Body of pancreas (tissue), 4 donors: Measurements from ENCODE around the gene SPAG7. TPM values are rescaled to one million over a fixed set of nuclear protein-coding genes. Genes with fewer than 3 reads are reported as not detected.
A peak's percentile ranks its signal among the peaks of the same experiment; 100 is the strongest.

Source experiments
- ATAC-seq: fragments of 150-250 bp; one replicate; pipeline ENCODE4 v1.9.1; 2016
- DNase-seq, 4 donors: peaks; one replicate each; pipeline ENCODE4 v3.0.0-alpha.2; 2019
- H3K27ac ChIP-seq, 4 donors: fragments of 200-600 bp; sonication (generic); 1 replicate in 3 of 4; 2 replicates in 1 of 4; pipeline versions ENCODE4 v1.5.1 to v1.6.1; 2016 to 2019; ENCODE audit warnings: mild to moderate bottlenecking in 1 of 4, mixed read lengths in 1 of 4, moderate library complexity in 1 of 4
- H3K27me3 ChIP-seq, 2 donors: fragments of 200-600 bp; sonication (generic); one replicate each; pipeline ENCODE4 v1.6.0; 2016; ENCODE audit warnings: mild to moderate bottlenecking in 1 of 2
- H3K36me3 ChIP-seq, 2 donors: fragments of 200-600 bp; sonication (generic); replicated peaks in 1 of 2; 2 replicates each; pipeline ENCODE4 v1.5.1; 2016; ENCODE audit warnings: low read depth in 2 of 2; ENCODE audit not compliant: insufficient read depth in 1 of 2
- H3K4me1 ChIP-seq: fragments of 200-600 bp; sonication (generic); one replicate; pipeline ENCODE4 v1.6.0; 2016
- H3K4me3 ChIP-seq, 2 donors: fragments of 200-600 bp; sonication (generic); 1 replicate in 1 of 2; 2 replicates in 1 of 2; pipeline ENCODE4 v1.5.1; 2016 to 2019
- H3K9me3 ChIP-seq, 3 donors: fragments of 200-600 bp; sonication (generic); 1 replicate in 2 of 3; 2 replicates in 1 of 3; pipeline ENCODE4 v1.5.1; 2016
- CTCF ChIP-seq, 7 experiments: fragments of 450-650 bp in 4 of 7; fragments of 200-600 bp in 3 of 7; sonication (generic) in 3 of 7; IDR thresholded peaks; one replicate each; pipeline ENCODE4 v1.5.1; 2016 to 2019; ENCODE audit warnings: antibody characterized with exemption in 7 of 7
- POLR2A ChIP-seq, 3 donors: fragments of 450-650 bp; IDR thresholded peaks; one replicate each; pipeline ENCODE4 v1.6.1; 2016; ENCODE audit warnings: antibody characterized with exemption in 3 of 3, mild to moderate bottlenecking in 2 of 3
- WGBS, 2 donors: methylation state at CpG; one replicate each; pipeline ENCODE4 v1.1.5; 2017; 5-methylcytosine and 5-hydroxymethylcytosine counted together
- intact Hi-C: fragments of 100-400 bp; cut with DNase I; formaldehyde crosslinking; loops from one replicate; pipeline ENCODE4 v1.15.1; 2023
- total RNA-seq, 2 donors: library from RNA; depleted of rRNA; stranded (reverse); fragments of >200 nt; gene quantifications; one replicate each; pipeline ENCODE4 v1.1.0, GENCODE V29; 2016

SPAG7 gene
- total RNA-seq, 2 donors from 2014 or later: 26.2 to 29.0 TPM

GRCh38 chr17:4947010-4947410, 20.6 kb downstream of the SPAG7 start:
- H3K27ac ChIP-seq: peak overlapping the region; percentile 93 to 99 (median 96)
- DNase-seq: no peak

GRCh38 chr17:4946312-4946976, 21.2 kb downstream of the SPAG7 start:
- intact Hi-C loops: no loop called here
- Histone ChIP-seq H3K4me1 (peaks cover 40% of the 10 kb centered on the region), H3K27ac (peak overlapping the region in 3 of 4 donors; percentile 93 to 99 (median 98)), H3K36me3 (peaks cover 0 to 4% of the 10 kb centered on the region in 2 donors), H3K9me3 (no peaks in the 10 kb centered on the region), H3K4me3 (no peak overlapping the region), H3K27me3 (no peaks in the 10 kb centered on the region)
- TF ChIP-seq POLR2A (IDR thresholded peaks at IDR 0.05) (peak in 1 of 3 donors; percentile 5), CTCF (IDR thresholded peaks at IDR 0.05) (no peak)
- ATAC-seq (no peak), DNase-seq (no peak)
- WGBS, 2 donors: 32 to 39% methylated on average over 11 to 16 of the region's 16 CpGs

More at GRCh38 chr17:4947010-4947410, 20.6 kb downstream of the SPAG7 start:
- no peaks in the 10 kb centered on the region for H3K27me3 ChIP-seq
- intact Hi-C loops: no loop called here
- peak overlapping the region; percentile 55 to 91 for H3K4me3 ChIP-seq
- 2% methylated on average over 7 of the region's 7 CpGs for WGBS, 2 donors
- no peak for ATAC-seq
- peaks cover 0 to 4% of the 10 kb centered on the region in 2 donors for H3K36me3 ChIP-seq
- TF ChIP-seq POLR2A (IDR thresholded peaks at IDR 0.05) (no peak), CTCF (IDR thresholded peaks at IDR 0.05) (no peak)
- no peaks in the 10 kb centered on the region for H3K9me3 ChIP-seq
- peaks cover 34% of the 10 kb centered on the region for H3K4me1 ChIP-seq

GRCh38 chr17:4945944-4946280, 21.7 kb downstream of the SPAG7 start:
- Histone ChIP-seq H3K4me1 (peaks cover 45% of the 10 kb centered on the region), H3K36me3 (peaks cover 0 to 4% of the 10 kb centered on the region in 2 donors), H3K4me3 (no peak overlapping the region), H3K27ac (peak overlapping the region in 3 of 4 donors; percentile 13 to 99 (median 37)), H3K27me3 (no peaks in the 10 kb centered on the region), H3K9me3 (no peaks in the 10 kb centered on the region)
- no peak for TF ChIP-seq CTCF (IDR thresholded peaks at IDR 0.05)
- no peak for TF ChIP-seq POLR2A (IDR thresholded peaks at IDR 0.05)
- ATAC-seq (no peak), DNase-seq (no peak)
- intact Hi-C loops: no loop called here
- WGBS, 2 donors: 28 to 32% methylated on average over 4 of the region's 4 CpGs

GRCh38 chr17:4945176-4945943, 22.3 kb downstream of the SPAG7 start:
- 49 to 68% methylated on average over 6 to 7 of the region's 7 CpGs for WGBS, 2 donors
- Histone ChIP-seq H3K4me3 (no peak overlapping the region), H3K36me3 (peaks cover 0 to 4% of the 10 kb centered on the region in 2 donors), H3K4me1 (peaks cover 42% of the 10 kb centered on the region), H3K9me3 (no peaks in the 10 kb centered on the region), H3K27me3 (no peaks in the 10 kb centered on the region), H3K27ac (peak overlapping the region; percentile 4 to 99 (median 32))
- no peak for ATAC-seq
- intact Hi-C loops: no loop called here
- TF ChIP-seq CTCF (IDR thresholded peaks at IDR 0.05) (no peak), POLR2A (IDR thresholded peaks at IDR 0.05) (no peak)
- peak; percentile 66 to 87 (median 76) for DNase-seq
